Middle frontal gyrus (tissue), 1 donor: ENCODE measurements around the gene DAZAP2.

Experiments
- DNase-seq: peaks from one replicate; pipeline ENCODE4 v3.0.0-alpha.2; 2015; ENCODE audit warnings: low spot score; ENCODE audit errors: extremely low spot score

Gene DAZAP2, protein sequence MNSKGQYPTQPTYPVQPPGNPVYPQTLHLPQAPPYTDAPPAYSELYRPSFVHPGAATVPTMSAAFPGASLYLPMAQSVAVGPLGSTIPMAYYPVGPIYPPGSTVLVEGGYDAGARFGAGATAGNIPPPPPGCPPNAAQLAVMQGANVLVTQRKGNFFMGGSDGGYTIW

DNA sequence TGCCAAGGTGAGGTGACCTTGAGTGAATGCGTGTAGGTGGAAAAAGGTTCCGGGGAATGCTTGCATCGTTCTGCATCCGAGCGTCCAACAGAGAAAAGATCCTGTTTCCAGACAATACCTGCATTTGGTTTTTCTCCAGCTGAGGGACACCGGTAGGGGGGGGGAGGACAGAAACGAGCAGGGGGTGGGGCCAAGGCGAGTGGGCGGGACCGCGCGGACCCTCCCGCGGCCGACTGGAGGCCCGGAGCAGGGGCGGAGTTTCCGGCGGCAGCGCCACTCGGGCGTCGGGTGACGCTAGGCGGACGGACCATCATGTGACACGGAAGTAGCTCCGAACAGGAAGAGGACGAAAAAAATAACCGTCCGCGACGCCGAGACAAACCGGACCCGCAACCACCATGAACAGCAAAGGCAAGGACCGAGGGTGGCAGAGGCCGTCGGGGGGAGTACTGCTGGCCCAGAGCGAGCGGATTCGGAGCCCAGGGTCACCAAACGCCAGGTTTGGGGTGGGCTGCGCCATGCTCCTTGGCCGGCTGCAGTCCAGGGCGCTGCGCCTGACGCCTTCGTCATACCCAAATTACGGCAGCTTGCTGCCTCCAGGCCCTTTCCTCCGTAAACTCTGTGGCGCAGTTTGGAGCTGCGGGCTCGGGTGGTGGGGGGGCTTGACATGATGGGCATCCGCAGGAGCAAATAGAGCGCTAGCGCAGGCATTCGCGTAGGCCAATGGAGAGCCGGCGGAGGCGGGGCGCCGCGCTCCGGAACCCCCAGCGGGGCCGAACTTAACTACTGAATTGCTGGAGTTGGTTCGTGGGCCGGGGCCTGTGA, at the start of gene DAZAP2:
TSS of gene DAZAP2 (plus strand) at position 317 of the 825 bp plus-strand sequence. CDS start at position 399, 82 bp downstream.
- DNase-seq, result peak; percentile 93

DNA sequence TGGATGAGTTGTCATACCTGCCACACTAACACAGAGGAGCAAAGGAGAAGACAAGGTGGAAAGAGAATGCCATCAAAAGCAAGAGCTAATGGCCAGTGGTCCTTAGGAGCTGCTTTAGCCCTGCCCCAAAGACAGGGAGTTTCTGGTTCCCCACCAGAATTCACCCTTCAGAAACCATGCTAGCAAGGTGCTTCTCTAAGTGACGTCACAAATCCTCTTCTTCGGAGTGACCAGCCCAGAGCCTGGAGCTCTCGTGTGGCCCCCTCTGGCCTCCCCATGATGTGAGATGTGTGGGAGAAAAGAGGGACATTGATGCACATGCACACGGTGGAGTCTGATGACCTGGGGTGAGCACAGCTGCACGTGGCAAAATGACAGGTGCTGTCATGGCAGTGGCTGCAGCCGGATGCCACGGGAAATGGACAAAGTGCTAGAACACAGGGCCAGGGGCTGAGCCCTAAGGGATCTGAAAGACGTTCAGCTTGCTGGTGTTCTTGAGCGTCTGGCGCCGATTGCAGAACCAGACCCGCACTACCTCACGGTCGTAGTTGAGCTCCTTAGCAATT, 48.8 kb upstream of the DAZAP2 start:
- no peak for DNase-seq

DNA sequence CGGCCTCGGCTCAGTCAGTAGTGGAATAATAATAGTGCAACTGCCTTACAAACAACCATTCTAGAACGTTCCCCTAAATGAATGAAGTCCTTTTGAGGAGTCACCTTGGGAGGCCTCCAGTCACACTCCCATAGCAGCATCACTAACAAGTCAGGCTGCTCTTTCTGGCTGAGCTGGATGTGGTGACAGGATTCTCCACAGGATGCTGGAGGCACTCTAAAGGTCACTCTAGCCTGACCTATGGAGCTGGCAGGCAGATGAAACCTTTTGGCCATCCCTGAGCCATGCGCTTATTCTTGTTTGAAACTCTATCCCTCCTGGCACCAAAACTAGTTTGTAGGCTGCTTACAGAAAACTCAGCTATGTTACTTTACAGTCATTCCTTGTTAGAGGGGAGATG, 47.8 kb upstream of the DAZAP2 start:
- no peak for DNase-seq

DNA sequence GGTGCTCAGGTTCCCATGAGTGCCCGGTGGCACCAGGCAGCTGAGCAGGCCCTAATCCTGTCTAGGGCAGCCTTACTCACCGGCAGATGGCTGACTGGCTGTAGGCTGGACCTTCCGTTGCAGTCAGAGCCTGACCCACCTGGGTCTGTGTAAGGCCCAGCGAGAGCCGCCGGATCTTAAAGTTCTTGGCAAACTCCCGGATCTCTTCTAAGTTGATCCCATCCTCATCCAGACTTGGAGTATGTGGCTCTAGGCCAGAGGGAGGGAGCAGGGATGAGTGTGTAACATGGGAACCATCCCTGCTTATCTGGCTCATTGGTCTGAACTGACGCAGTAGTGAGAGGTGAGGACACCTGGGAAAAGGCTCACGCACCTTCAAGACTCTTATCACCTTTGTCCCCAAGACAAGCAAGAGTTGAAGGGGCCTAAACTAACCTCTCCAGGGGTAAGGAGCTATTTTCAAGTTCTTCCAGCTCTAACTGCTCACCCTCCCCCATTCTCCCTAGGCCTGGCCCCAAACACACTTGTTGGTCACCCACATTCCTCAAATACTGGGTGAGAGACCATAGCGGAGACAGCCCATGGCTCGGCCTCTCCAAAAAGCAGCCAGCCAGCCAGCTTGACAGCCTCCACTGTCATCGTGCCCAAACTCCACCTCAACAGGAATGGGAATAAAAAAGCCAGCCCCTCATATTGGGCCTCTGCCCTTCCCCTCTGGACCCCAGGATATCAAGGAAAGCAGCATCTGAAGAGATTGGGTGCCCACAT, 46.9 kb upstream of the DAZAP2 start:
- no peak for DNase-seq

DNA sequence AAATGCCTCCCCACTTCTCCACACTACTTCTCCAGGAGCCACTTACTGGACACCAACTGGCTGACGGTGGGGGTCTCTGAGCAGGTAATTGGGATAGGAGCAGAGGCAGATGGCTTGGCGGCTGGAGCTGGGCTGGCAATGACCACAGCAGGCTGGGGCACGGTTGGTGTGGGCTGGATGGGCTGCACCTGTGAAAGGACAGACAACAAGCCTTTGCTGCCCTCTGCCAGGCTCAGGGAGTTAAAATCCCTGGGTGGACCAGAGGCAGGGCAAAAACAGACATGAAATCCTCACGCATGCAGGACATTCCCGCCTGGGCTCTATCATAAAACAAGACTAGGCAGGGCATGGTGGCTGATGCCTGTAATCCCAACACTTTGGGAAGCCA, 46.3 kb upstream of the DAZAP2 start:
- no peak for DNase-seq

DNA sequence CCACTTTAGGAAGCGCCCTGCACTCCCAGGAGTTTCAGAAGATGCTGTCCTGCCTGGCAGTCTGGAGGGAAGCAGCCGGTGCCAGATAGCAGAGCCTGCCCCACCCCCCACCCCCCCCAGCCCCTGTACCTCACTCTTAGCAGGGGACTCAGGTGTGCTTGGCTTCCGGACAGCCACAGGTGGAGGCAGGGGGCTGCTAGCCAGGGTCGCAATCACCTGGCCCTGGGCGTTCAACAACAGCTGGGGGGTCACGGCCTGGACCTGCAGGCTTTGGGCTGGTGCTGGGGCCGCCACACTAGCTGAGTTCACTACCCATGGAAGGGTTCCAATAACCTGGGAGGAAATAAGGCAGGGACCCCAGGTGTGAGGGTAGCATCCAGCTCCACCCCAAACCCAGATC, 42.8 kb upstream of the DAZAP2 start:
- DNase-seq, result no peak

DNA sequence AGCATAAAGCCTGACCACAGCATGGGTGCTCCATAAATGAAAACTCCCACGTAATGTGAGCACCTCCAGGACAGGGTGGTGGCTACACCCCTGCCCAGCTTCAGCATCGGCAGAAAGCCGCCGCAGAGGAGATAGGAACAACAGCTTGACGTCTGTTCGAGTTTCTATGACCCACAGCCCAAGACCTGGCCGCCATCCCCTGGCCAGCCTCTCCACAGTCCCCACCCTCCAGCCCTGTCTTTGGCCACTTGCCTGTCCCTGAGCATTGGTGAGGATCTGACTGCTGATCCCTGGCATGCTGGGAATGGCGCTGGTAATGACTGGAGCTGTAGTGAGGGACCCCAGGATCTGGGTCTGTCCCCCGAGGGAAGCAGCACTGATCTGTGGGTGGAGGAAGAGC, 42.1 kb upstream of the DAZAP2 start:
- DNase-seq, result no peak

DNA sequence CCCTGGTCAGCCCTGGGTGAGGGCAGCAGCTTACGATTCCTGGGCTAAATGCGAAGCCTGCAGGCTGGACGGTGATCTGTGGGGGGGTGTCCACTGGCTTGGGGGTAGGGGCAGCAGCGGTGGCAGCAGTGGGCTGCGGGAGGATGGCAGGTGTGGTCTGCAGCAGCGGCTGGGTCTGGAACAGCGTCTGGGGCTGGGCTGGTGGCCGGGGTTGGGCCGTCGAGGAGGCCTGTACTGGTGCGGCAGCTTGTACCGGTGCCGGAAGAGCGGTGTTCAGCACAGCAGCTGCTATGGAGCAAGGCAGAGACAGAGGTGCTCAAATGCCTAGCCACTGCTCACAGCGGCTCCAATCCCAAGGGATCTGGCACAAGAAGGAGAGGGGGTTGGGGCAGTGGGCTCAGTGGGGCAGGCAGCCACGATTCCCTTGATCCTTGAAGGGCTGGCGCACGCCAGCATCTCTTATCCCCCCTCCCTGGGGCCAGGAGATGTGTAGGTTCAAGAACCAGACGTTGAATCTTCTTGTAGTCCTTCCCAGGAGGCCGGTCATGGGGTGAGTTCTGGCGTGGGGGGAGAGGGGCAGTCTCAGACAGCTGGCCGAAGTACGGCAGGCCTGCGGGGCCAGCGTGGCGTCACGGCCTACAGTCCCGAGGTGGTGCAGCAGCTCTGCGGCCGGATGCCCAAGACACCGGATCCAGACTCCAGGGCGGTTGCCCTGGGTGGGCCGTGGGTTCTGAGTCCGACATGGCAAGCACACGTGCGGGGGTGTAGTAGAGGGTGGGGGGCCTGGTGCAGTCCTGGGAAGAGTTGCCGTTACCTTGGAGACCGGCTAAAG, 40.7 kb upstream of the DAZAP2 start:
- DNase-seq, result no peak

DNA sequence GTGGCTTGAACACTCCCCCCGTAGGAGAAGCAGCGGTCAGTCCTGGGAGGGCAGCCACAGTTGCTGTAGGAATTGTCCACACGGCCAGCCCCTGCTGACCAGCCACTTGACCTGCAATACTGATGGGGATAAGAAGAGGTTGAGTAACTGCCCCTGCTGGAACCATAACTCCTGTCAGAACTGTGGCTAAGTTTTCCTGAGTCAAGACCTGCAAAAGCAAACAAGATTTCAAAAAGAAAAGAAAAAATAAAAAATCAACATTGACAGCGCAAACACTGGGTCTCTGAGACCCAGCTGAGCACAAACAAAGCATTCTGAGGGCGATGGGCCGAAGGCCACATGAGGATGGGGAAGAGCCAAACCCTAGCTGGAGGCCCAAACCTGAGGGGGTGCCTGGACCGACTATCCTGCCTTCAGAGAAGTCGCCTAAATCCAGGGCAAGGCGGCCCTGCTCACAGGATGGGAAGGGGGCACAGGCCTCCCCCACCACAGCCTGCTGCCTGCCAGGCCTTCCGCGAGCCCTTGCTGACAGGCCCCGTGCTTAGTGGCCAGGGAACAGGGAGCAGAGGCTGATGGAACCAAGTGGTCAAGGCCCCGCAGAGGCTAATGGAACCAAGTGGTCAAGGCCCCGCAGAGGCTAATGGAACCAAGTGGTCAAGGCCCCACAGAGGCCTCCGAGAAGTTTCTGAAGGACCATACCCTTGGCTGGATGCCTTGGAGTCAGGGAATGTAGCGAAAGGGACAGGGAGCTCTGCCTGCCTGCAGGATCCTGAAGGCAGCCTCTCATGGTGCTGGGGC, 39.9 kb upstream of the DAZAP2 start:
- DNase-seq, result no peak

DNA sequence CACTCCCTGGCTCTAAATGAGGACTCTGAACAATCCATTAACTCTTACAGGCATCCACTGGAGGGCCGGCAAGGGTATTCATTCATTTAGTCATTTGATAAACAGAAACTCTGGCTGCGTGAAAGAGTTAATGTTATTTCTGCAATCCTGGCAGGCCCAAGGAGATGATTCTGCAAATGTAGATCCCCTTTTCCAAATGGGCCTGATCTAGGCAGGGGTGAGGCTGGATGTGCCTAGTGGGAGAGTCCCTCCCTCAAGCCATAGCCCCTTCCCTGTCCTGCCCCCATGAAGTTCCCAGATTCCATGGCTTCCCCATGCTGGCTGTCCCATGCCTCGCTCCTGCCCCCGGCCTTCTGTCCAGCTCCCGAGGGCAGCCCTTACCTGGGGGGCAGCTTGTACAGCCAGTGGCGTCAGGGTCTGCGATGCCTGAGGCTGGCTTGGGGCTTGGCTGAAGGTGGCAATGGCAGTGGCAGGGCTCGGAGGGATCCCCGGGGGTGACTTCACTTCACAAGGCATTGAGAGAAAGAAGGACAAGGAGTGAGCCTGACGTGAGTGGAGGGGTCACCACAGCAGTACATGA, 39.2 kb upstream of the DAZAP2 start:
- DNase-seq, result no peak

DNA sequence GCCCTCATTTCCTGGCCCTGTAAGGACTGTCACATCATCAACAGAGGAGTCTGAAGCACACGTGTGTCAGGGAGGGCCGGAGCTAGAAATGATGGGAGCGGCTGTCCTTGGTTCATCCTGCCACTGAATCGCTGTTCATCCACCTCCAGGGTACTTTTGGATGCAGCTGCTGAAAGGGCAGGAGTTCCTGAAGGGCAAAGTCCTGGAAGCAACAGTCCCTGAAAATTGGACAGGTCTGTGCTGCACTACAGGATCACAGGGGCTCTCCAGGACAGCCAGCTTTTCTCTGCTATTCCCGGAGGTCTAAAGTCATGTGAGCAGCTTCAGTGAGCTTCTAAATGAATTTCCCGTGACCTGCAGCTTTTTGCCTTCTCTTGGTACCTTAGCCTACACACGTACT, 38.5 kb upstream of the DAZAP2 start:
- no peak for DNase-seq

DNA sequence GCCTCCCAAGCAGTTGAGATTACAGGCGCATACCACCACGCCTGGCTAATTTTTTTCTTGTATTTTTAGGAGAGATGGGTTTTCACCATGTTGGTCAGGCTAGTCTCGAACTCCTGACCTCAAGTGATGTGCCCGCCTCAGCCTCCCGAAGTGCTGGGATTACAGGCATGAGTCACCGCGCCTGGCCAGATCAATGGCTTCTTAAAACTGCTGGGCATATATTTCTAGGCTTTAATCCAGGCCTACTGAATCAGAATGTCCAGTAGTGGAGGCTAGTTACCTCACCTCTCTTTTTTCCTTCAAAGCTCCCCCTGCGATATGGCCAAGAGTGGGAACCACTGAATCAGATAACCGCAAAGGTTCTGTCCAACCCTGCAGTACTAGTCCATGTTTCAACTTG, 37.8 kb upstream of the DAZAP2 start:
- DNase-seq, result no peak

DNA sequence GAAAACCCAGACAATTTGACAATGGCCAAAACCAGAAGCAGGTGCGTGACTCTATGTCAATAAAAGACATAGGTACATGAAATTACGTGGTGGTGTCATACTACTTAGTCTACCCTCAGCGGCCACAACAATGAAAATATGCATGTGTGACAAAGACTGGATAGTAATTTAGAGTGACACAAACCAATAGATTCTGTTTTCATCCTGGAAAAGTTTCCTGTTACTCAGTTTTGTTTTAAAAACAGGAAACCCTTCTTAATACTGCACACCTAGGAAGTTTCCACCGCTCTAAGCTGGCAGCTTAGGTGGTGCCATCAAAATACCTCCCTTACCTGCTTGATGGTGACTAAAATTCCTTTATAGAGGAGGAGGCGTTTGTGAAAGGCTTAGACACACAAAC, 35.9 kb upstream of the DAZAP2 start:
- DNase-seq, result no peak

DNA sequence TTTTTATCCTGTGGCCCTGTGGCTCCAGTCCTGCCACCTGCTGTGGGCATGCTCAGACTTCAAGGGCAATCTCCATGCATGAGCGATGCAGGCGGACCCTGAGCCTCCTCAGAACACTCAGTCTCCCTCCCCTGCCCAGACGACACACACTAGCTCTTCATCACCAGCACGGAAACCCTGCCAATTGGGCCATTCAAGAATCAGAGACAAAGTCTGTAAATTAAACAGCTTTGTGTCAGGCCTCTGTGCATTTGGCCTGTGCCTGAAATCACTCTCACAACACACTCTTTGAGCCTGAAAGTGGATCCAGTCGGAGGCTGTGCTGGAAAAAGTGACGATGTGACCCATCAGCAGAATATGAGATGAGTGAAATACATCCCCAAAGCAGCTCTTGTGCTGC, 33.3 kb upstream of the DAZAP2 start:
- no peak for DNase-seq

DNA sequence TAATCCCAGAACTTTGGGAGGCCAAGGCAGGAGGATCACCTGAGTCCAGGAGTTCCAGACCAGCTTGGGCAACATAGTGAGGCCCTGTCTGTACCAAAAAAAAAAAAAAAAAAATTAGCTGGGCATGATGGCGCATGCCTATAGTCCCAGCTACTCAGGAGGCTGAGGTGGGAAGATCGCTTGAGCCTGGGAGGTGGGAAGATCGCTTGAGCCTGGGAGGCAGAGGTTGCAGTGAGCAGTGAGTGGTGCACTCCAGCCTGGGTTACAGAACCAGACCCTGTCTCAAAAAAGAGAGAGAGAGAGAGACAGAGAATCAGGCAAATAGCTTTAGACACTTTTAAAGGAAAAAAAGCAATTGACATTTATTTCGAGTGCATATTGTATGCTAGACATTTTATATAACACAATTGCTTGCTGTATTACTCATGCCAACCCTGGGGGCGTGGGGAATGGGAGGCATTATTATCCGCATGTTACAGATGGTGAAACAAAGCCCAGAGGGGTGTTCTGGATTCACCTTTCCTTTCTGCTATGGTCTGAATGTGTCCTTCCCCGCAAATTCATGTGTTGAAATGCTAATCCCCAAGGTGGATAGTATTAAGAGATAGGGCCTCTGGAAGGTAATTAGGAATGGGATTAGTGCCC, 30.5 kb upstream of the DAZAP2 start:
- no peak for DNase-seq

DNA sequence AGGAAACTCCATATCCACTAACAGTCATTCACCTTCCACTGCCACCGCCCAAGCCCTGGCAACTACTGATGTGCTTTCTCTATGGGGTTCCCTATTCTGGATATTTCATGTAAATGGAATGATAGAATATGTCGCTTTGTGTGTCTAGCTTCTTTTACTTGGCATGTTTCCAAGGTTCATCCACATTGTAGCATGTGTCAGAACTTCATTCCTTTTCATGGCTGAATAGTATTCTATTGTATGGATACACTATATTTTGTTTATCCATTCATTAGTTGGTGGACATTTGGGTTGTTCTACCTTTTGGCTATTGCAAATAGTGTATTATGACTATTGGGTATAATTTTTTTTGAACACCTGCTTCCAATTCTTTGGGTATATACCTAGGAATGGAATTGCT, 29.4 kb upstream of the DAZAP2 start:
- no peak for DNase-seq

DNA sequence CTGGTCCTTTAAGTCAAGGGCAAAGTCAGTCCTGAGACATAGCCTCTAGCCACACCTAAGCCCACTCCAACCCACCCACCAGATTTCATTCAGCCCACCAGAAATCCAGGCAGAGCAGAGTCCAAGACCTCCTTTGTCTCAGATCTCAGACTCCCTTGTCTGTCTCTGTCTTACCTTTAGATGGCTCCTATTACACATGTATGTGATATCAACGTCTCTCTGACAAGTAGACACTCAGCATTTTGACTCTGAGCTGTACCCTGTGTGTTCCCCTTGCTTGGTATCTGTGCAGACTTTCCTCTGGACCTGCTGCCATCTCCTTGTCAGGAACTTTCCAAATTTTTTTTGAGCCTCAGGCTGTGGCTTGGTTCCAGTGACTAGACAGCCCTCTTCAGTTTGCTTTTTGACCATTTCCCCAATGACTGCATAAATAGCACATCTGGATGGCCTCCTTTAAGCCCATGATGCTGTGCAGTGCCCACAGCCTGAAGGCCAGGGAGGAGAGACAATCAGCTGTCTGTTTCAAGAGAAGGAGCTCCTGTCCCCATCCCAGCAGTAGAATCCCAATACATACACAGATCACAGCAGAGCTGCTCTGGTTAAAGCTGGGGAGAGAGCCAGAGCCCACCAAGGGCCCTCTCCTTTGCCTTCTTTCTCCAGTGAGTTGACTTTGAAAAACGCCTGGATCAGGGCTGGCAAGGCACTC, 27.8 kb upstream of the DAZAP2 start:
- DNase-seq, result no peak

DNA sequence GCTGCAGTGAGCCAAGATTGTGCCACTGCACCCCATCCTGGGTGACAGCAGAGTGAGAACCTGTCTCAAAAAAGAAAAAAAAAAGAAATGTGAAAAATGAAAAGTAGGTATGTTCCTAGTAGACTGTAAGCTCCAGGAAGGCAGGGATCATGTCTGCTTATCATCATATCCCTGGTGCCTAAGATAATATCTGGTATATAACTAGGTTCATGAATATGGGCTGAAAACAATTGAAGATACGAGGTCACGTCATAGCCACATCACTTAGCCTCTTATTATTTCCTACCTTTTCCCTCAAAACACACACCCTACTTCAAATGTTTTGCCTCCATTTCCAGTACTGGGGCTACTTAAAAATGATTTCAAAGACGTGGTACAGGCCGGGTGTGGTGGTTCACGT, 23.7 kb upstream of the DAZAP2 start:
- no peak for DNase-seq

DNA sequence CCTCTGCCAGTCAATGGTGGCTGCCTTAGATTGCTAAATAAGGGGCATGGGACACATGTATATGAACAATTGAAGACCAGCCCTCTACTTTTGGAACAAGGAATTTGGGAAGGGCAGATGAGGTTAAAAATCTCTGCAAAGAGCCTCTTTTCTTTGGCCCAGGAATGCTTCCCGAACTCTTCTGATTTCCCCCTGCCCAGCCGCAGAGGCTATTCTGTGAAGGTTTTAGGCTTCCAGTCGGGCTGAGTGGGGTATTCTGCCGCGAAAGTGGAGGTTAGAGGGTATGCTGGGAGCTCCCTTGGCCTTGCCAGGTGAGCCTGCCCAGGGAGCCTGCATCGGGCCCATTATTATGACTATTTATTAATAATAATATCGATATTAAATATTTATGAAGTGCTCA, 22.0 kb upstream of the DAZAP2 start:
- DNase-seq, result no peak
